B cell (primary cell): ENCODE measurements around the gene ATP11A. TPM values are rescaled to one million over a fixed set of nuclear protein-coding genes. Genes with fewer than 3 reads are reported as not detected.

Source experiments
- ATAC-seq: fragments of 200-7000 bp; cut with Tn5 transposase; one replicate; pipeline ENCODE4 v1.10.0; 2021; ENCODE audit warnings: low read depth, mild to moderate bottlenecking, moderate number of reproducible peaks, moderate library complexity
- CTCF ChIA-PET: fragments of 350-600 bp; sonication (Branson Sonifier 250); formaldehyde crosslinking; loops from one replicate; lab custom pipeline; 2021; ENCODE audit warnings: antibody characterized with exemption, inconsistent platforms; lab: Charles Lee
- POLR2A ChIA-PET: fragments of 350-600 bp; sonication (Branson Sonifier 250); formaldehyde crosslinking; loops from one replicate; lab custom pipeline; 2021; ENCODE audit warnings: antibody characterized with exemption; lab: Charles Lee
- DNase-seq: peaks from one replicate; pipeline ENCODE4 v3.0.0; 2013
- H2AFZ ChIP-seq: 2 replicates; pipeline ENCODE4 v1.6.1; 2012; ENCODE audit warnings: mild to moderate bottlenecking, low read depth, low read length; ENCODE audit not compliant: insufficient read depth, poor library complexity, severe bottlenecking
- H3K27ac ChIP-seq, 2 donors: 1 replicate in 1 of 2; 2 replicates in 1 of 2; pipeline ENCODE4 v1.5.1; 2012 to 2013; ENCODE audit warnings: low read length in 2 of 2, mild to moderate bottlenecking in 2 of 2, moderate library complexity in 1 of 2
- H3K27me3 ChIP-seq, 4 experiments: fragments of 200-600 bp in 1 of 4; sonication (generic) in 1 of 4; replicated peaks in 1 of 4; 1 replicate in 2 of 4; 2 replicates in 2 of 4; pipeline versions ENCODE4 v1.6.1 to v1.7.0; 2013 to 2016; ENCODE audit warnings: low read length in 3 of 4, mild to moderate bottlenecking in 2 of 4, mixed read lengths in 1 of 4, moderate library complexity in 1 of 4; ENCODE audit not compliant: insufficient read depth in 4 of 4, control insufficient read depth in 3 of 4; ENCODE audit errors: control extremely low read depth in 1 of 4
- H3K36me3 ChIP-seq, 2 experiments: replicated peaks in 1 of 2; 1 replicate in 1 of 2; 2 replicates in 1 of 2; pipeline versions ENCODE4 v1.6.1 to v1.7.1; 2013; ENCODE audit warnings: low read length in 1 of 2; ENCODE audit not compliant: insufficient read depth in 2 of 2, control insufficient read depth in 1 of 2; ENCODE audit errors: control extremely low read depth in 1 of 2, extremely low read depth in 1 of 2
- H3K4me1 ChIP-seq, 2 donors: fragments of 200-600 bp in 1 of 2; sonication (generic) in 1 of 2; 1 replicate in 1 of 2; 2 replicates in 1 of 2; pipeline versions ENCODE4 v1.5.1 to v1.6.1; 2013 to 2017; ENCODE audit warnings: low read length in 2 of 2; ENCODE audit not compliant: control insufficient read depth in 2 of 2, insufficient read depth in 2 of 2
- H3K4me2 ChIP-seq: replicated peaks from 2 replicates; pipeline ENCODE3; 2012; ENCODE audit warnings: mild to moderate bottlenecking, low read depth, low read length; ENCODE audit not compliant: poor library complexity, severe bottlenecking
- H3K4me3 ChIP-seq, 5 experiments: fragments of 200-600 bp in 1 of 5; sonication (generic) in 1 of 5; 1 replicate in 3 of 5; 2 replicates in 2 of 5; pipeline versions ENCODE4 v1.5.1 to v1.7.0; 2011 to 2016; ENCODE audit warnings: low read length in 4 of 5, mild to moderate bottlenecking in 4 of 5, low read depth in 2 of 5, control low read depth in 1 of 5, moderate library complexity in 1 of 5; ENCODE audit not compliant: insufficient read depth in 1 of 5; ENCODE audit errors: control extremely low read depth in 1 of 5, extremely low read depth in 1 of 5
- H3K79me2 ChIP-seq: fragments of 200-600 bp; sonication (generic); one replicate; pipeline ENCODE4 v1.6.0; 2016; ENCODE audit warnings: low read length; ENCODE audit not compliant: control insufficient read depth, insufficient read depth
- H3K9ac ChIP-seq: fragments of 200-600 bp; sonication (generic); 2 replicates; pipeline ENCODE4 v1.6.1; 2017; ENCODE audit warnings: mild to moderate bottlenecking, low read length, moderate library complexity
- H3K9me3 ChIP-seq, 3 donors: one replicate each; pipeline versions ENCODE4 v1.6.1 to v1.7.1; 2013; ENCODE audit warnings: low read length in 2 of 3; ENCODE audit not compliant: control insufficient read depth in 2 of 3, insufficient read depth in 1 of 3; ENCODE audit errors: control extremely low read depth in 1 of 3
- H4K20me1 ChIP-seq: 2 replicates; pipeline ENCODE4 v1.6.0; 2012; ENCODE audit warnings: mild to moderate bottlenecking, low read length; ENCODE audit not compliant: insufficient read depth, control insufficient read depth, poor library complexity, severe bottlenecking
- H3K27ac Mint-ChIP-seq: one replicate; pipeline ENCODE4 v1.8.0; 2021; ENCODE audit warnings: mixed read lengths
- H3K27me3 Mint-ChIP-seq: one replicate; pipeline ENCODE4 v1.8.0; 2021; ENCODE audit warnings: mixed read lengths
- H3K4me1 Mint-ChIP-seq: one replicate; pipeline ENCODE4 v1.8.0; 2021; ENCODE audit warnings: mixed read lengths
- H3K4me3 Mint-ChIP-seq: one replicate; pipeline ENCODE4 v1.8.0; 2021; ENCODE audit warnings: mixed read lengths
- H3K9me3 Mint-ChIP-seq: one replicate; pipeline ENCODE4 v1.8.0; 2022; ENCODE audit warnings: mixed read lengths; ENCODE audit not compliant: insufficient read depth
- CTCF ChIP-seq: fragments of 200-600 bp; IDR thresholded peaks from one replicate; pipeline ENCODE4 v1.8.0; 2022; ENCODE audit warnings: antibody characterized with exemption, mild to moderate bottlenecking
- EZH2 ChIP-seq: IDR thresholded peaks from 2 replicates; pipeline ENCODE4 v1.6.1; 2012; ENCODE audit warnings: borderline replicate concordance, low read depth, mild to moderate bottlenecking, moderate library complexity, low read length; ENCODE audit not compliant: insufficient read depth, poor library complexity, severe bottlenecking
- WGBS: methylation state at CpG from one replicate; pipeline ENCODE4 v1.1.5; 2013; ENCODE audit warnings: missing lambda C conversion rate; ENCODE audit not compliant: insufficient coverage; 5-methylcytosine and 5-hydroxymethylcytosine counted together
- intact Hi-C: fragments of 100-400 bp; cut with micrococcal nuclease; formaldehyde crosslinking; loops from one replicate; pipeline ENCODE4 v1.10.0; 2022
- polyA plus RNA-seq: library from polyadenylated mRNA; depleted of rRNA; stranded (reverse); fragments of >200 nt; gene quantifications from 2 replicates; pipeline ENCODE4 v1.2.3, GENCODE V29; 2012
- total RNA-seq, 2 donors: library from RNA; stranded (reverse); fragments of 120-200 nt in 1 of 2; gene quantifications; 1 replicate in 1 of 2; 2 replicates in 1 of 2; pipeline versions ENCODE4 v1.2.3 to v1.2.4, GENCODE V29; 2013 to 2022

Gene ATP11A
- total and polyA plus RNA-seq, 2 donors (not counting 1 experiment from before 2014, with no cell fraction given) = 36.9 to 60.3 TPM

GRCh38 chr13:112668924-112669323, 20.9 kb upstream of the ATP11A start:
- ChIA-PET CTCF (no interaction called here), POLR2A (no interaction called here)
- Histone ChIP-seq H3K27ac (no peak overlapping the region), H3K4me3 (no peak overlapping the region), H3K4me2 (no peak overlapping the region), H3K27me3 (peaks cover 0 to 4% (median 1%) of the 10 kb centered on the region in 4 experiments), H4K20me1 (no peaks in the 10 kb centered on the region), H3K9ac (no peak overlapping the region), H3K36me3 (no peaks in the 10 kb centered on the region), H2AFZ (no peak overlapping the region), H3K79me2 (no peaks in the 10 kb centered on the region), H3K4me1 (no peaks in the 10 kb centered on the region), H3K9me3 (peaks cover 0 to 3% (median 0%) of the 10 kb centered on the region in 3 donors)
- H3K27me3 Mint-ChIP-seq = peaks cover 32% of the 10 kb centered on the region
- DNase-seq (no peak), ATAC-seq (no peak)
- 92% methylated on average over 9 of the region's 13 CpGs for WGBS
- H3K27ac Mint-ChIP-seq = no peak overlapping the region
- intact Hi-C loops = no loop called here
- H3K4me1 Mint-ChIP-seq = no peaks in the 10 kb centered on the region
- no peak overlapping the region for H3K4me3 Mint-ChIP-seq
- H3K9me3 Mint-ChIP-seq = no peaks in the 10 kb centered on the region
- TF ChIP-seq CTCF = no peak
- no peak for TF ChIP-seq EZH2

- ATAC-seq = no peak
- no peaks in the 10 kb centered on the region for H4K20me1 ChIP-seq
- no peak overlapping the region for H3K27ac Mint-ChIP-seq
- no peaks in the 10 kb centered on the region for H3K4me1 Mint-ChIP-seq
- WGBS = 94% methylated on average over 9 of the region's 10 CpGs
- peaks cover 28% of the 10 kb centered on the region for H3K27me3 Mint-ChIP-seq
- no peak overlapping the region for H3K4me3 Mint-ChIP-seq
- no peaks in the 10 kb centered on the region for H3K36me3 ChIP-seq
- H3K79me2 ChIP-seq = no peaks in the 10 kb centered on the region
- no peak overlapping the region for H3K27ac ChIP-seq
- ChIA-PET POLR2A (no interaction called here), CTCF (no interaction called here)
- H3K4me2 ChIP-seq = no peak overlapping the region
- no peak for DNase-seq
- H2AFZ ChIP-seq = no peak overlapping the region
- no peaks in the 10 kb centered on the region for H3K4me1 ChIP-seq
- H3K27me3 ChIP-seq = peaks cover 0 to 4% (median 1%) of the 10 kb centered on the region in 4 experiments
- intact Hi-C loops = no loop called here
- H3K9ac ChIP-seq = no peak overlapping the region
- H3K9me3 Mint-ChIP-seq = no peaks in the 10 kb centered on the region
- no peak overlapping the region for H3K4me3 ChIP-seq
- no peaks in the 10 kb centered on the region for H3K9me3 ChIP-seq
- TF ChIP-seq EZH2 (no peak), CTCF (no peak)
Observed at GRCh38 chr13:112669881-112670499, 19.8 kb upstream of the ATP11A start.
